ENCODE data around the gene GREB1L. TPM values are rescaled to one million over a fixed set of nuclear protein-coding genes. Genes with fewer than 3 reads are reported as not detected.

Gene GREB1L
- total and polyA plus RNA-seq, 2 donors (not counting 1 experiment from before 2014, with no cell fraction given) = not detected

- WGBS (ENCODE audit: insufficient coverage) = no CpG with 5 or more reads among the region's 2 CpGs
- CTCF ChIA-PET = no interaction called here
- H3K27me3 Mint-ChIP-seq = peaks cover 9% of the 10 kb centered on the region
- Histone ChIP-seq H3K4me2 (replicated peaks; ENCODE audit: low read depth, low read length, poor library complexity, severe bottlenecking) (no peak overlapping the region), H2AFZ (ENCODE audit: insufficient read depth, low read depth, low read length, poor library complexity, severe bottlenecking) (no peak overlapping the region), H3K36me3 (replicated peaks in 1 of 2; ENCODE audit: control extremely low read depth in 1 of 2, control insufficient read depth in 1 of 2, extremely low read depth in 1 of 2, insufficient read depth in 2 of 2, low read length in 1 of 2) (no peaks in the 10 kb centered on the region), H3K9ac (ENCODE audit: low read length) (no peak overlapping the region), H3K27ac (ENCODE audit: low read length in 2 of 2) (no peak overlapping the region), H4K20me1 (ENCODE audit: control insufficient read depth, insufficient read depth, low read length, poor library complexity, severe bottlenecking) (no peaks in the 10 kb centered on the region), H3K4me3 (ENCODE audit: control extremely low read depth in 1 of 5, extremely low read depth in 1 of 5, insufficient read depth in 1 of 5, low read depth in 2 of 5, low read length in 4 of 5) (no peak overlapping the region), H3K79me2 (ENCODE audit: control insufficient read depth, insufficient read depth, low read length) (no peaks in the 10 kb centered on the region), H3K4me1 (ENCODE audit: control insufficient read depth in 2 of 2, insufficient read depth in 2 of 2, low read length in 2 of 2) (no peaks in the 10 kb centered on the region), H3K9me3 (ENCODE audit: control extremely low read depth in 1 of 3, control insufficient read depth in 2 of 3, insufficient read depth in 1 of 3, low read length in 2 of 3) (no peaks in the 10 kb centered on the region), H3K27me3 (replicated peaks in 1 of 4; ENCODE audit: control extremely low read depth in 1 of 4, control insufficient read depth in 3 of 4, insufficient read depth in 4 of 4, low read length in 3 of 4) (no peaks in the 10 kb centered on the region)
- POLR2A ChIA-PET = no interaction called here
- H3K9me3 Mint-ChIP-seq (ENCODE audit: insufficient read depth) = no peaks in the 10 kb centered on the region
- no peaks in the 10 kb centered on the region for H3K4me1 Mint-ChIP-seq
- no peak overlapping the region for H3K4me3 Mint-ChIP-seq
- TF ChIP-seq, protein P1, sequence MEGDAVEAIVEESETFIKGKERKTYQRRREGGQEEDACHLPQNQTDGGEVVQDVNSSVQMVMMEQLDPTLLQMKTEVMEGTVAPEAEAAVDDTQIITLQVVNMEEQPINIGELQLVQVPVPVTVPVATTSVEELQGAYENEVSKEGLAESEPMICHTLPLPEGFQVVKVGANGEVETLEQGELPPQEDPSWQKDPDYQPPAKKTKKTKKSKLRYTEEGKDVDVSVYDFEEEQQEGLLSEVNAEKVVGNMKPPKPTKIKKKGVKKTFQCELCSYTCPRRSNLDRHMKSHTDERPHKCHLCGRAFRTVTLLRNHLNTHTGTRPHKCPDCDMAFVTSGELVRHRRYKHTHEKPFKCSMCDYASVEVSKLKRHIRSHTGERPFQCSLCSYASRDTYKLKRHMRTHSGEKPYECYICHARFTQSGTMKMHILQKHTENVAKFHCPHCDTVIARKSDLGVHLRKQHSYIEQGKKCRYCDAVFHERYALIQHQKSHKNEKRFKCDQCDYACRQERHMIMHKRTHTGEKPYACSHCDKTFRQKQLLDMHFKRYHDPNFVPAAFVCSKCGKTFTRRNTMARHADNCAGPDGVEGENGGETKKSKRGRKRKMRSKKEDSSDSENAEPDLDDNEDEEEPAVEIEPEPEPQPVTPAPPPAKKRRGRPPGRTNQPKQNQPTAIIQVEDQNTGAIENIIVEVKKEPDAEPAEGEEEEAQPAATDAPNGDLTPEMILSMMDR (IDR thresholded peaks at IDR 0.05) = no peak
- TF ChIP-seq EZH2 (IDR thresholded peaks at IDR 0.05; ENCODE audit: borderline replicate concordance, insufficient read depth, low read depth, low read length, poor library complexity, severe bottlenecking) = no peak
- intact Hi-C loops (cut with micrococcal nuclease) = no loop called here
- no peak for ATAC-seq (ENCODE audit: low read depth)
- H3K27ac Mint-ChIP-seq = no peak overlapping the region
- no peak for DNase-seq
These were observed 145.9 kb downstream of the GREB1L start for GRCh38 chr18:21387886-21388285.

GRCh38 chr18:21389283-21389682 is 147.3 kb downstream of the GREB1L start:
- no peaks in the 10 kb centered on the region for H3K4me1 Mint-ChIP-seq
- H2AFZ ChIP-seq (ENCODE audit: insufficient read depth, low read depth, low read length, poor library complexity, severe bottlenecking) = no peak overlapping the region
- H3K4me2 ChIP-seq (replicated peaks; ENCODE audit: low read depth, low read length, poor library complexity, severe bottlenecking) = no peak overlapping the region
- peaks cover 9% of the 10 kb centered on the region for H3K27me3 Mint-ChIP-seq
- no peaks in the 10 kb centered on the region for H3K79me2 ChIP-seq (ENCODE audit: control insufficient read depth, insufficient read depth, low read length)
- DNase-seq (no peak), ATAC-seq (ENCODE audit: low read depth) (no peak)
- no peaks in the 10 kb centered on the region for H3K4me1 ChIP-seq (ENCODE audit: control insufficient read depth in 2 of 2, insufficient read depth in 2 of 2, low read length in 2 of 2)
- CTCF ChIA-PET = no interaction called here
- POLR2A ChIA-PET = no interaction called here
- H3K27me3 ChIP-seq (replicated peaks in 1 of 4; ENCODE audit: control extremely low read depth in 1 of 4, control insufficient read depth in 3 of 4, insufficient read depth in 4 of 4, low read length in 3 of 4) = no peaks in the 10 kb centered on the region
- no peaks in the 10 kb centered on the region for H3K36me3 ChIP-seq (replicated peaks in 1 of 2; ENCODE audit: control extremely low read depth in 1 of 2, control insufficient read depth in 1 of 2, extremely low read depth in 1 of 2, insufficient read depth in 2 of 2, low read length in 1 of 2)
- no peak overlapping the region for H3K27ac ChIP-seq (ENCODE audit: low read length in 2 of 2)
- no CpG with 5 or more reads among the region's 2 CpGs for WGBS (ENCODE audit: insufficient coverage)
- no peaks in the 10 kb centered on the region for H3K9me3 ChIP-seq (ENCODE audit: control extremely low read depth in 1 of 3, control insufficient read depth in 2 of 3, insufficient read depth in 1 of 3, low read length in 2 of 3)
- H3K4me3 Mint-ChIP-seq = no peak overlapping the region
- no peak overlapping the region for H3K27ac Mint-ChIP-seq
- intact Hi-C loops (cut with micrococcal nuclease) = no loop called here
- no peak overlapping the region for H3K4me3 ChIP-seq (ENCODE audit: control extremely low read depth in 1 of 5, extremely low read depth in 1 of 5, insufficient read depth in 1 of 5, low read depth in 2 of 5, low read length in 4 of 5)
- no peak overlapping the region for H3K9ac ChIP-seq (ENCODE audit: low read length)
- no peaks in the 10 kb centered on the region for H3K9me3 Mint-ChIP-seq (ENCODE audit: insufficient read depth)
- no peak for TF ChIP-seq EZH2 (IDR thresholded peaks at IDR 0.05; ENCODE audit: borderline replicate concordance, insufficient read depth, low read depth, low read length, poor library complexity, severe bottlenecking)
- TF ChIP-seq, protein P1 (IDR thresholded peaks at IDR 0.05) = no peak
- no peaks in the 10 kb centered on the region for H4K20me1 ChIP-seq (ENCODE audit: control insufficient read depth, insufficient read depth, low read length, poor library complexity, severe bottlenecking)

All from B cell (primary cell).